GM21528 (cell line): ENCODE measurements around the gene GMEB2.

Experiments used
- ATAC-seq: cut with Tn5 transposase; IDR thresholded peaks from one replicate; pipeline ENCODE4 v1.9.1; 2021; ENCODE audit warnings: mild to moderate bottlenecking, moderate library complexity; ENCODE audit not compliant: unreplicated experiment, low FRiP score

Gene GMEB2

DNA sequence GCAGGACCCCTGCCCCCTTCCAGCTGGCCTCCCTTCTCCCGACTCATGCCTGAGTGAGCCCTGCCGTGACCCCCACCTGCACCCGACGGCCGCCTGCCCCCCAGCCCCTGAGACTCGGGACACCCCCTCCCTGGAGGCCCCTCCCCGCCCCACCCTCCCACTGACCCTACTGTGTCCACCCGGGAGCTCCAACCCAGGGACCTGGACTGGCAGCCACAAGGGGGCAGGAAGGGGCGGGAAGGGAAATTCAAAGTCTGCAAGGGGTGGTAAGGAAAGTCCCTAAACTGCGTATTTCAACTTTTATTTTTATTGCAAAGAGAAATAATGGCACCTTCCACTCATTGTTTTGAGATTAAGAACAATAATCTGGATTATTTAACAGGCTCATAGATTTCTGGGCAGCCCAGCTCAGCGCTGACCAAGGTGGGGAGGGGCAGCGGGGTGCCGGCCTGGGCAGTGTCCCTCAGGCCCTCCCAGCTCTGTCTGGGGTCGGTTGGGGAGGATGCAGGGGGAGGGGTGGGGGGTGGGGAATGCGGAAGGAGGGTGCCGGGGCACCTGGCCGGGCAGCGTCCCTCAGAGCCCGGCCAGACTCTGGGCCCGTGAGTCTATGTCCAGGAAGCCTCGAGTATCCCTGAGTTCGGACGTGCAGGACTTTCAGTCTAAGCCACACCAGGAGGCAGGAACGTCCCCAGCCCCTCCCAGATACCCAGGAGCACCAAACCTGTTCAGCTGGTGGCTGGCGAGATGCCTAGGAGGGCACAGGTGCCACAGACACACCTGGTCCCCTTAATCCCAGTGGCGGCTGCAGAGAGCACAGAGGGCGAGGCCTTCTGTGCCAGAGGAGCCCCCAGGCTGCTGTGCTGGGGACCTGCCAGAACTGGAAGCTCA is 88.5 kb downstream of the GMEB2 start:
- no peak for ATAC-seq
